Progenitor cell of endocrine pancreas (in vitro differentiated cells): ENCODE results near the gene IL17D. TPM values are rescaled to one million over a fixed set of nuclear protein-coding genes. Genes with fewer than 3 reads are reported as not detected.
"Not testable (repeated sequence)": the region's sequence is repeated elsewhere in the genome, so short reads cannot be mapped to it uniquely, and the experiment has no call there.

ENCODE experiments used
- DNase-seq: peaks from one replicate; pipeline ENCODE4 v3.0.0; 2021; ENCODE audit warnings: low spot score; ENCODE audit not compliant: unreplicated experiment
- H3K27ac Mint-ChIP-seq: 2 replicates; pipeline ENCODE4 v1.8.0; 2021; ENCODE audit warnings: mild to moderate bottlenecking, moderate library complexity, mixed read lengths
- H3K27me3 Mint-ChIP-seq: 2 replicates; pipeline ENCODE4 v1.8.0; 2021; ENCODE audit warnings: mixed read lengths
- H3K36me3 Mint-ChIP-seq: 2 replicates; pipeline ENCODE4 v1.8.0; 2022; ENCODE audit warnings: mixed read lengths; ENCODE audit not compliant: insufficient read depth
- H3K4me1 Mint-ChIP-seq: 2 replicates; pipeline ENCODE4 v1.8.0; 2021; ENCODE audit warnings: low read depth, mixed read lengths
- H3K4me3 Mint-ChIP-seq: 2 replicates; pipeline ENCODE4 v1.8.0; 2021; ENCODE audit warnings: low read depth, mild to moderate bottlenecking, moderate library complexity, mixed read lengths
- H3K9me3 Mint-ChIP-seq: 2 replicates; pipeline ENCODE4 v1.8.0; 2021; ENCODE audit warnings: low read depth, mixed read lengths
- CTCF ChIP-seq: fragments of 200-600 bp; sonication (generic); IDR thresholded peaks from one replicate; pipeline ENCODE4 v1.5.0; 2021; ENCODE audit warnings: antibody characterized with exemption, mild to moderate bottlenecking; ENCODE audit not compliant: unreplicated experiment
- total RNA-seq: library from RNA; stranded (reverse); gene quantifications from 2 replicates; pipeline ENCODE4 v1.2.1, GENCODE V29; 2021

The IL17D gene
- total RNA-seq, 1 donor from 2014 or later = 6.4 TPM

- peaks cover 2% of the 10 kb centered on the region for H3K27me3 Mint-ChIP-seq
- no peaks in the 10 kb centered on the region for H3K9me3 Mint-ChIP-seq
- no peak for TF ChIP-seq CTCF
- no peak for DNase-seq
- no peaks in the 10 kb centered on the region for H3K4me1 Mint-ChIP-seq
- H3K36me3 Mint-ChIP-seq = peaks cover 2% of the 10 kb centered on the region
- no peak overlapping the region for H3K4me3 Mint-ChIP-seq
- no peak overlapping the region for H3K27ac Mint-ChIP-seq
Observed at GRCh38 chr13:20727856-20728255, 24.4 kb downstream of the IL17D start.

GRCh38 chr13:20728579-20729311 lies 25.2 kb downstream of the IL17D start:
- Mint-ChIP-seq H3K9me3 (no peaks in the 10 kb centered on the region), H3K4me3 (no peak overlapping the region), H3K36me3 (peaks cover 2% of the 10 kb centered on the region), H3K4me1 (no peaks in the 10 kb centered on the region), H3K27me3 (no peaks in the 10 kb centered on the region), H3K27ac (no peak overlapping the region)
- DNase-seq = no peak
- no peak for TF ChIP-seq CTCF

- Mint-ChIP-seq H3K27me3 (no peaks in the 10 kb centered on the region), H3K36me3 (peaks cover 4% of the 10 kb centered on the region), H3K4me1 (no peaks in the 10 kb centered on the region), H3K27ac (no peak overlapping the region), H3K4me3 (no peak overlapping the region), H3K9me3 (no peaks in the 10 kb centered on the region)
- DNase-seq = no peak
- TF ChIP-seq CTCF = no peak
Observed at GRCh38 chr13:20729633-20730585, 26.4 kb downstream of the IL17D start.

GRCh38 chr13:20738616-20739015 lies 35.1 kb downstream of the IL17D start:
- H3K4me1 Mint-ChIP-seq = no peaks in the 10 kb centered on the region
- H3K9me3 Mint-ChIP-seq = no peaks in the 10 kb centered on the region
- H3K36me3 Mint-ChIP-seq = peaks cover 7% of the 10 kb centered on the region
- no peak overlapping the region for H3K4me3 Mint-ChIP-seq
- H3K27me3 Mint-ChIP-seq = no peaks in the 10 kb centered on the region
- TF ChIP-seq CTCF = no peak
- no peak for DNase-seq
- no peak overlapping the region for H3K27ac Mint-ChIP-seq

- Mint-ChIP-seq H3K36me3 (peaks cover 5% of the 10 kb centered on the region), H3K9me3 (no peaks in the 10 kb centered on the region), H3K27me3 (no peaks in the 10 kb centered on the region), H3K4me3 (no peak overlapping the region), H3K4me1 (no peaks in the 10 kb centered on the region), H3K27ac (no peak overlapping the region)
- no peak for TF ChIP-seq CTCF
- DNase-seq = no peak
Observed at GRCh38 chr13:20740021-20740420, 36.5 kb downstream of the IL17D start.

- H3K27me3 Mint-ChIP-seq = not testable (repeated sequence)
- peaks cover 17% of the 10 kb centered on the region for H3K36me3 Mint-ChIP-seq
Observed at GRCh38 chr13:20743830-20744404, 40.4 kb downstream of the IL17D start.

More at GRCh38 chr13:20743830-20744404, 40.4 kb downstream of the IL17D start:
- not testable (repeated sequence) for H3K4me1 Mint-ChIP-seq, H3K27ac Mint-ChIP-seq, H3K4me3 Mint-ChIP-seq, DNase-seq
- peaks cover 14% of the 10 kb centered on the region for H3K9me3 Mint-ChIP-seq
